GM20000 (cell line): ENCODE results near the gene RRP8.

ENCODE experiments used
- DNase-seq: peaks from one replicate; pipeline ENCODE4 v3.0.0; 2012; ENCODE audit warnings: low spot score
- TF ChIP-seq, protein P1 (sequence below): IDR thresholded peaks from 2 replicates; pipeline ENCODE4 v1.5.1; 2012; ENCODE audit warnings: mild to moderate bottlenecking, control low read depth; ENCODE audit errors: extremely low read depth, missing control alignments

The RRP8 gene

DNA sequence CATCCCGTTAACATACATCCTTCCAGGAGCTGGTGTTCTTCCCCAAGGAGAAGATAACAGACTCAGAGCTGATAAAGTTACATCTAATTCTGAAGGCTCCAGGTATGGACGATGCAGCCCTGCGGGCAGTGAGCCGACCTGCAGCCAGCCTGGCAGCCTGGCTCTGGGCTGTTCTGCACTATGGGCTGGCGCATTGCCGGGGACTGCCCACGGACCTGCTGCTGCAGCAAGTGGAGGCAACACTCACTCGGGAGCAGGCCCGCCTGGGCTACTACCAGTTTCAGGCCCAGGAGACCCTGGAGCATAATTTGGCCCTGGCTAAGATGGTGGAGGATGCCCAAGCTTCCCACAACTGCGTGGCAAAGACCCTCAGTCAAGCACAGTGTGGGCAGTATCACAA, 39.7 kb downstream of the RRP8 start:
- DNase-seq = no peak
- TF ChIP-seq, protein P1, sequence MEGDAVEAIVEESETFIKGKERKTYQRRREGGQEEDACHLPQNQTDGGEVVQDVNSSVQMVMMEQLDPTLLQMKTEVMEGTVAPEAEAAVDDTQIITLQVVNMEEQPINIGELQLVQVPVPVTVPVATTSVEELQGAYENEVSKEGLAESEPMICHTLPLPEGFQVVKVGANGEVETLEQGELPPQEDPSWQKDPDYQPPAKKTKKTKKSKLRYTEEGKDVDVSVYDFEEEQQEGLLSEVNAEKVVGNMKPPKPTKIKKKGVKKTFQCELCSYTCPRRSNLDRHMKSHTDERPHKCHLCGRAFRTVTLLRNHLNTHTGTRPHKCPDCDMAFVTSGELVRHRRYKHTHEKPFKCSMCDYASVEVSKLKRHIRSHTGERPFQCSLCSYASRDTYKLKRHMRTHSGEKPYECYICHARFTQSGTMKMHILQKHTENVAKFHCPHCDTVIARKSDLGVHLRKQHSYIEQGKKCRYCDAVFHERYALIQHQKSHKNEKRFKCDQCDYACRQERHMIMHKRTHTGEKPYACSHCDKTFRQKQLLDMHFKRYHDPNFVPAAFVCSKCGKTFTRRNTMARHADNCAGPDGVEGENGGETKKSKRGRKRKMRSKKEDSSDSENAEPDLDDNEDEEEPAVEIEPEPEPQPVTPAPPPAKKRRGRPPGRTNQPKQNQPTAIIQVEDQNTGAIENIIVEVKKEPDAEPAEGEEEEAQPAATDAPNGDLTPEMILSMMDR = no peak

DNA sequence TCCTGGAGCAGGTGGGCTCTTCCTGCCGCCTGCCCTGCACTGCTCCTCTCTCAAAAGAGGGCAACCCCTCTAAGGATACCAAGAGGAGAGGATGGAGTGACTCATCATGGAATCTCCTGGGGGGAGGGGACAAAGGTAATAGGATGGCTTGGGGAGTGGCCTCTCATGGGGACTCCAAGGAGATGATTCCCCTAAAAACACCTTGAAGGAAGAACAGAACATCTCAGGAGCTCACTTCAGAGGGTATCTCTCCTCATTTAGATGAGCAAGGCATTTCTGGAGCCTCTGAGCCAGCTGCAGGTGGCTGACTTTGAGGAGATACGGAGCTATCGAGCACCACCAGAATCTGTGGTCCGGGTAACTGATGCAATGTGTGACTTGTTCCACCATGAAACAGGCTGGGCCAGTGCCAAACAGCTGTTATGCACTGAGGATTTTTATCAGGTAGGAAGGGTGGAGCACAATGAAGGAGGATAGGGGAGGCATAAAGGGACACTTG, 40.2 kb downstream of the RRP8 start:
- TF ChIP-seq, protein P1 = no peak
- DNase-seq = no peak

DNA sequence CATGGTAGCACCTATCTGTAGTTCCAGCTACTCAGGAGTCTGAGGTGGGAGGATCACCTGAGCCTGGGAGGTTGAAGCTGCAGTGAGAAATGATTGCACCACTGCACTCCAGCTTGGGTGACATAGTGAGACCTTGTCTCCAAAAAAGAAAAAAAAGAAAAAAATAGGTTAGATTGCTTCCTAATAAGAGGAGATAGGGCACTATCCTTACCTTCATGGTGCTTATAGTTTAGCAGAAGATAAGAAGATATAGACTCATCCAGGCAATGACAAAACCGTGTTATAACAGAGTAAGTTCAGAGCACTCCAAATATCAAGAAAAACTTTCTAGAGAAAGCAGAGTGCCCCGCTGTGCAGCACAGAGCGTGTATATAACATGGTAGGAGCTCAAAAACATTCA, 42.1 kb downstream of the RRP8 start:
- TF ChIP-seq, protein P1 = no peak
- no peak for DNase-seq

DNA sequence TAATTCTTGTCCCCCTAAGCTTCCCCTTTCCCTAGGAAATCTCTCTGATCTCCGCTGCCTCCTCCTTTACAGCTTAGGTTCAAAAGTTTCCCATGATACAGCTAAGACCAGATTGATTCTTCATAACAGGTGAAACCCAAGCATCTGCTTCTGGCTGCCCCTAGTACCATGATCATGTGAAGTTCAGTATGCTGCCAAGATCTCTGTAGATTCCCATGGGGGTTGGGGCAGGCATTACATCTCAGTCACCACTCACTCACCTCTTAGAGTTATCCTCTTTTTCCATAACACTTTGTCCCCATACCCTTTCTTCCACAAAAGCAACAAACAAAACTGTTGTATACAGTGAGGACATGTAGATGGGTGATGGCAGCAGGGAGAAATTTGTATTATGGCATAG, 44.0 kb downstream of the RRP8 start:
- TF ChIP-seq, protein P1 = no peak
- DNase-seq = no peak

DNA sequence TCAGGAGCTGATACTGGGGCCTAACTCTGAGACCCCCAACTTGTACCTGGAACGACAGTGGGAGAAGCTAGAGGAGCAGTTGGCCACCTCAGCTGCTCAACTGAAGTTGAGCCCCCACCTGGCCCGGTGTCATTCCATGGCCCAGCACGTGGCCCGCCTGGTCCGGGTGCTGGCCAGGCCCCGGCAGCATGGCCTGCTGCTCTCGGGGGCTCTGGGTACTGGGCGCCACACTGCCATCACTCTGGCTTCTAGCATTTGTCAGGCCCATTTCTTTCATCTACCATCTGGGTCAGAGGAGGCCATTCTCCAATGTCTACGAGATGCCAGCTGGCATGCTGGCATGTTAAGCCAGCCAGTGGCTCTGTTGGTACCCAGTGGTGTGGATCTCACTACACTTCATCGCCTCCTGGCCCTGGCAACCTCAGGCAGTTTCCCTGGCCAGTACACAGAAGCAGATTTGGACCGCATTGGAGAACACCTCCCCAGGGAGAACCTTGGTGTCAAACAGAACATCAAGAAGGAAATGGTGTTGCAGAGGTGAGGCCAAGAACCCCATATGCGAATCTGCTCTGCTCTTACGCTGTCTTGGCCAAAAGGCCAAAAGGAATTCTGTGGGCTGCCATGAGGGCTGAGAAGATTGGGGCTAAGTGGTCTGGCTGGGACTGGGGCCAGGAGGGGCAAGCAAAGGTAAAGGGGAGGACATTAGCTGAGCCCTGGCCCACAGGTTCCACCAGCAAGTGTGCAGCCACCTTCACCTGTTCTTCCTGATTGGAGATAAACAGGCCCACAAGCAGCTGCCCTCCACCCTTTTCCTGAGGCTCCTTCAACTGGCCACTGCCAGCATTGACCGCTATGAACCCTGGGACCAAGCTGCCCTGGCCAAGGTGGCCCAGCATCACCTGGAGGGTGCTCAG, 45.4 kb downstream of the RRP8 start:
- TF ChIP-seq, protein P1 = no peak
- no peak for DNase-seq

DNA sequence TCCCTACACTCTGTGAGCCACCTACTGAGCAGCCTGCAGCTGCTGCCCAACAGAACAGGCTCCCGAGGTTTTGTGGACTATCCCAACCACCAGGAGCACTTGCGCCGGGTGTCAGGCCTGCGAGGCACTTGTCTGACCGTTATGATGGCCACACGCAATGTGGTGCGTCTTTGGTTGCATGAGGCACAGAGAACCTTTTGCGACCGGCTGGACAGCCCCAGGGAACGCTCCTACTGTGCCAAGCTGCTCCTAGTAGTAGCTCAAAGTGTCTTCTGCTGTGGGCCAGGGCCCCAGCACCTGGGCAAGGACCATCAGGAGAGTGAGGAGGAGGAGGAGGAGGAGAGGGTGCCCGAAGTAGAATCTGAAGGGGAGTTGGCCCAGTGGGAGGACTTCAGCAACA, 46.4 kb downstream of the RRP8 start:
- TF ChIP-seq, protein P1 = no peak
- DNase-seq = no peak

DNA sequence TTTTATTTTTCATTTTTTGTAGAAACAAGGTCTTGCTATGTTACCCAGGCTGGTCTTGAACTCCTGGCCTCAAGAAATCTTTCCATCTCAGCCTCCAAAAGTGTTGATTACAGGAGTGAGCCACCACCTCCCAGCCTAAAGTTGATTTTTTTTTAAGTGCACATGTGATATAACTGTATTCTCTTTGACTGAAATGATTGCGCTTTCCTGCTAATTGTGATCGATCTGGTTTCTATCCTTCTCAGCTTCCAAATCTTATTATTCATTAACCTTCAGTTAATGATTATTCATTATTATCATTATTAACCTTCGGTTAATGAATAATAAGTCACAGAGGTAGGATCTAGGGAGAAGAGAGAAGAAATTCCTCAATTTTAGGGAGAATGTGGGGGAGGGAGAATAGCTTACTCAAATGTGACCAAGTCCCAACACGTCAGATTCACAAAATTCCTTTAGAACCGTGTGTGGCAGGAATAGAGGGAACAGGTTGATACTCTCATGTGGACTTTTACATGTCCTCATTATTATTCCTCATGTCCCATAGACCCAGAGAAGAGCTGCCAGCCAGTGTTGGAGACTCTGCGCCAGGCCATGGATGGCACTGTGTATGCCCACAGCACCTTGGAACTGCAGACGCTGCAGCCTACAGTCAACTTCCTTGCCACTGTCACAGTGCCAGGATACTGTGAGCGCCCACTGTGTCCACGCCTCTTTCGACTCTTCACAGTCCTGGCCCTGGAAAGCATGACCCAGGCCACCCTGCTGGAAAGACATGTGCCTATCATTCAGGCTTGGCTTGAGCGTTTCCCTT, 47.1 kb downstream of the RRP8 start:
- no peak for DNase-seq
- TF ChIP-seq, protein P1 = no peak
